Cardiac septum (tissue), 1 donor: ENCODE measurements around the gene HAAO. TPM values are rescaled to one million over a fixed set of nuclear protein-coding genes. Genes with fewer than 3 reads are reported as not detected.

Experiments used
- DNase-seq: peaks from one replicate; pipeline ENCODE4 v3.0.0-alpha.2; 2020; ENCODE audit warnings: low spot score
- intact Hi-C: fragments of 100-400 bp; cut with DNase I; formaldehyde crosslinking; loops from one replicate; pipeline ENCODE4 v1.14.0; 2022
- total RNA-seq: library from RNA; stranded (reverse); fragmentation: NEBNext Ultra II Directional; extraction: Animal tissue kit (Norgen Biotek cat#: 25700); gene quantifications from one replicate; pipeline ENCODE4 v1.2.1, GENCODE V29; 2021
- donor health status: DM: no; HTN: no; CAD: no.

The HAAO gene
- total RNA-seq, 1 donor from 2014 or later: 2.5 TPM

- intact Hi-C loops: no loop called here
- no peak for DNase-seq
Observed at GRCh38 chr2:42775810-42776209, 16.6 kb downstream of the HAAO start.

DNA sequence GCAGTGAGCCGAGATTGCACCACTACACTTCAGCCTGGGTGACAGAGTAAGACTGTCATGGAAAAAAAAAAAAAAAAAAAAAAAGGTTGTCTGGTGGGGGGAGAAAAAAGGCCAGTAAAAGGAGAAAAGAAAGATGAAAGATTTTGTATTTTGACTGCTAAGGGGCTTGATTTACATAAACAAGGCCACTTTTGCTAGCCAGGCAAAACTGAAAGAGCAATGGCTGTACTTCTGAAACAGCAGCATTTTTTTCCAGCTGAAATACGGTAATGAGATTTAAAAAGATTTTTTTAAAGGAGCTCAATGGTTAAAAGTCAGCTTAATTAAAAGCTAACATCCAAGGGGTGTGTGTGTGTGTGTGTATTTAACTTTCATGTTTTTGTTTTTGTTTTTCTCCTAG, 17.2 kb downstream of the HAAO start:
- intact Hi-C loops: no loop called here
- no peak for DNase-seq

GRCh38 chr2:42771546-42772153, 20.7 kb downstream of the HAAO start:
- intact Hi-C loops: no loop called here
- DNase-seq: peak; percentile 61

GRCh38 chr2:42770288-42771131, 21.9 kb downstream of the HAAO start:
- intact Hi-C loops: no loop called here
- DNase-seq: peak; percentile 63

GRCh38 chr2:42769583-42770287, 22.6 kb downstream of the HAAO start:
- intact Hi-C loops: no loop called here
- peak; percentile 24 for DNase-seq

GRCh38 chr2:42768706-42769256, 23.6 kb downstream of the HAAO start:
- intact Hi-C loops: no loop called here
- no peak for DNase-seq

DNA sequence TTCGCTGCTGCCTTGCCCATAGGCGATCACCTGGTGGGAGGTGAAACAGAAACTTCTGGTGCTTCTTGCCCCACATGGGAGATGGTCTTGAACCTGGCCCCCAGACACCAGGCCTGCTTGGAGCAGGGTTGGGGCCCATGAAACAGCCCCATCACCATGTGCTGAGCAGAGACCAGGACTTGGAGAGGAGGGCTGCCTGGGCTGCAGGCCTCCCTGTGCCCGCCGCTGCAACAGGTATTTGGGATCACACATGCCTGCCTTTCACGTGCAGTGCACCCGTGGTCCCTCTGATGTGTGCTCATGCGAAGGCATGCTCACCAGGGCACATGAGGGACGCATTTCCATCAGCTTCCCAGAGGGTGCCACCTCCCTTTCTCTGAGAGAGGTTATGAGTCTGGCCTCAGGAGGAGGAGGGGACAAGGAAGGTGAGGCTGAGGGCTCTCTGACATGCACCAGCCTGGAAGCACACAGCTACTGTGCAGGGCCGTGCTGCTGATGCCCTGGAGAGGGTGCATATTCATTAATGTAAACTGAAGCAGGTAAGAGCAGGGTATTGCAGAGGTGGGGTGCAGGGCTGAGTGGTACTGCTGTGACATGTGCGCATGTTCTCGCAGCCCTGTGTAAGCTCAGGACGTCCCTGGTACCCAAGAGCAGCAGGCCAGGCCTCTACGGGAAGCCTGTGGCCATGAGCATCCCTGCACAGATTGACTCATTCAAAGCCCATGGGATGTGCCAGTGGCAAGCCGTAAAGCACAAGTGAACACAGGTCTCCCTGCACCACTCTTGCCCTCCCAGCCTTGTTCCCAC, 24.3 kb downstream of the HAAO start:
- no peak for DNase-seq
- intact Hi-C loops: no loop called here

GRCh38 chr2:42767080-42767898, 25.1 kb downstream of the HAAO start:
- no peak for DNase-seq

GRCh38 chr2:42765686-42766085, 26.7 kb downstream of the HAAO start:
- no peak for DNase-seq
- intact Hi-C loops: no loop called here

More at GRCh38 chr2:42767080-42767898, 25.1 kb downstream of the HAAO start:
- intact Hi-C loops: no loop called here

DNA sequence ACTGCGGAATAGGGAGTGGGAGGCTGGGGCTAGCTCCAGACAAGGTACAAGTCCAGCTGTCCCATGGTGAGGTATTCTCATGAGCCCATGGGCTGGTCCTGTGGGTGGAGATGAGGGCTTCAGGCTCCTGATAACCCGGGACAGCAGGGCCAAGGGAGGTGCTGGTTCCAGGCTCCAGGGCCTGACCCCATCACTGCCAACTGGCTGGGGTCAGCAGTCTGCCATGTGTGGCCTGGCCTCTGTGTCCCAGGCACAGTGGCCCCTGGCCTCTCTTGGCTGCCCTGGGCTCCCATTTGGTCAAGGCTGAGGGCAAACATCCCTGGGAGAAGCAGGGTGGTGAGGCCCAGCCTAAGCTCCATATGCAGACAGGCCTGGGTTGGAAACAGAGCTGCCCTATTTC, 27.5 kb downstream of the HAAO start:
- intact Hi-C loops: no loop called here
- DNase-seq: no peak

GRCh38 chr2:42764096-42764495, 28.3 kb downstream of the HAAO start, which contains the start of gene OXER1:
Gene OXER1, minus strand, starts transcription at chr2:42764135. Its CDS starts 73 bp downstream, at chr2:42764062.
- no peak for DNase-seq
- intact Hi-C loops: no loop called here

GRCh38 chr2:42762823-42763804, 29.3 kb downstream of the HAAO start:
- intact Hi-C loops: no loop called here
- no peak for DNase-seq

DNA sequence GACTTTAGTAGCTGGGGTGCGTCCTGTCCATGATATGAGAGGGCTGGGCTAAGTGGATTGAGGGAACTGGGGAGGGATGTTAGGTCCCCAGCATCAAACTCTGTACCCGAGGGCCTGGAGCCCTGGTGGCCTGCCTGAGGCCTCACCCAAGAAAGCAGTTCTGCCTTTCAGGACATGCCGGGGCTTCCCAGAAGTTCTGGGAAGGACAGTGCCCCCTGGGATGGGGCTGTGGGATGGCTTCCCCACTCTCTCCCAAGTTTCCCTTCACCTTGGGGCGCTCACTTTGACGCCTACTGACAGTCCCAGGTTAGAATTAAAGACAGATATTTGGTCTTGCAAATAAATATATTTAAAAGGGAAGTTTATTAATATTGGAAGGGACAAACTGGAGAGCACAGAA, 30.2 kb downstream of the HAAO start:
- intact Hi-C loops: no loop called here
- no peak for DNase-seq

DNA sequence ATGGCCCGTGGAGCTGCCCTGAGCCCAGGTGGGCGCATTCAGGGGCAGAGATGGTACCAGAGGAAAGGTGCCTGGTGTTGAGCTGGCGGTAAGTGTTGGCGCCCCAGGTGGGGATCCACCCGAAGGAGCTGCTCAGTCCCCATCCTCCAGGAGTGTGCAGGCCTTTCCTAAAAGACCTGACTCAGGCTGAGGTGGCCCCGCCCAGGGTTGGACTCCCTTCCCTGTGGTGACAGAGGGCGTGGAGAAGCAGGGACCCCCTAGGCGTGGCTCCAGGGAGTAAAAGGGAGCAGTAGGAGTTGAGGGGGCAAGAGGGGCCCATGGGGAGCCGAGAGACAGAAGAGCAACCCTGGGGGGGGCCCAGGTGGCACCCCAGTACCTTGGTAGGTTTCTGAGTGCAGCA, 30.8 kb downstream of the HAAO start:
- intact Hi-C loops: no loop called here
- no peak for DNase-seq

DNA sequence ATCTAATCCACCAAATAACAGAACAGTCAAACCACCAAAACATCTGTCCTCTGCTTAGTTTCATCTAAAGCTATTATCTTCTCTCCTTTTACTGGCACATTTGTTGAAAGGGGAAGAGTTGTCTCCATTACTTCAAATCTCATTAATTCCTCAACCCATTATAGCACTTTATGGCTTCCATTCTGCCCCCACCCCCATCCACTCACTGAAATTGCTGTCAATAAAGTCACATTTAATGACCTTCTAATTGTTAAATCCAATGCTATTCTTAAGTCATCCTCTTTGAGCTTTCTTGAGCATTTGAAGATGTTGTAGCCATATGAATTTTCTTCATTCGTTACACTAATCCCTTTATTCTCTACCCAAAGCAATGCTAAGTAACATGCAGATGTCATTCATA, 33.6 kb downstream of the HAAO start:
- no peak for DNase-seq
- intact Hi-C loops: no loop called here

- no peak for DNase-seq
- intact Hi-C loops: no loop called here
Observed at GRCh38 chr2:42757981-42758740, 34.2 kb downstream of the HAAO start.
